HG03469 (cell line): ENCODE measurements around the gene CORIN.

Experiments
- ATAC-seq: cut with Tn5 transposase; IDR thresholded peaks from one replicate; pipeline ENCODE4 v1.9.1; 2021; ENCODE audit warnings: mild to moderate bottlenecking, moderate library complexity, moderate number of reproducible peaks; ENCODE audit not compliant: unreplicated experiment

CORIN gene

GRCh38 chr4:47836641-47837093 is 1.2 kb downstream of the CORIN start:
- peak; percentile 59 for ATAC-seq

- ATAC-seq: no peak
These were observed 2.4 kb downstream of the CORIN start for GRCh38 chr4:47835494-47835893.

GRCh38 chr4:47831026-47831679 is 6.7 kb downstream of the CORIN start:
- ATAC-seq: no peak

- no peak for ATAC-seq
These were observed 7.4 kb downstream of the CORIN start for GRCh38 chr4:47830265-47831025.

GRCh38 chr4:47829438-47829837 is 8.4 kb downstream of the CORIN start:
- no peak for ATAC-seq

- no peak for ATAC-seq
These were observed 10.4 kb downstream of the CORIN start for GRCh38 chr4:47827343-47828047.

GRCh38 chr4:47824840-47825239 is 13.0 kb downstream of the CORIN start:
- peak; percentile 70 for ATAC-seq

- no peak for ATAC-seq
These were observed 18.7 kb downstream of the CORIN start for GRCh38 chr4:47819178-47819577.

- ATAC-seq: no peak
These were observed 20.6 kb downstream of the CORIN start for GRCh38 chr4:47817275-47817674.

- no peak for ATAC-seq
These were observed 21.1 kb downstream of the CORIN start for GRCh38 chr4:47816748-47817147.

- no peak for ATAC-seq
These were observed 23.1 kb downstream of the CORIN start for GRCh38 chr4:47814618-47815295.

- ATAC-seq: no peak
These were observed 28.1 kb downstream of the CORIN start for GRCh38 chr4:47809654-47810203.

- ATAC-seq: no peak
These were observed 33.3 kb downstream of the CORIN start for GRCh38 chr4:47804598-47804997.

GRCh38 chr4:47801481-47802002 is 36.3 kb downstream of the CORIN start:
- ATAC-seq: no peak

- no peak for ATAC-seq
These were observed 39.7 kb downstream of the CORIN start for GRCh38 chr4:47798165-47798564.

- ATAC-seq: no peak
These were observed 45.9 kb downstream of the CORIN start for GRCh38 chr4:47791965-47792364.

- no peak for ATAC-seq
These were observed 47.8 kb downstream of the CORIN start for GRCh38 chr4:47790105-47790504.

- no peak for ATAC-seq
These were observed 49.7 kb downstream of the CORIN start for GRCh38 chr4:47788126-47788525.

GRCh38 chr4:47786958-47787370 is 50.9 kb downstream of the CORIN start:
- peak; percentile 75 for ATAC-seq

GRCh38 chr4:47785153-47785552 is 52.7 kb downstream of the CORIN start:
- no peak for ATAC-seq

GRCh38 chr4:47784222-47784621 is 53.6 kb downstream of the CORIN start:
- ATAC-seq: no peak
